ENCODE data around the gene ACLY.

Gene ACLY

GRCh38 chr17:41823580-41823979 lies 95.2 kb downstream of the ACLY start:
- no peak for DNase-seq

GRCh38 chr17:41823141-41823524 lies 95.6 kb downstream of the ACLY start:
- DNase-seq, result no peak

GRCh38 chr17:41822216-41823140 lies 96.3 kb downstream of the ACLY start:
- DNase-seq, result no peak

- DNase-seq, result no peak
Measured at GRCh38 chr17:41821776-41822175, 97.0 kb downstream of the ACLY start.

GRCh38 chr17:41818024-41818423 lies 100.7 kb downstream of the ACLY start:
- DNase-seq, result no peak

Data from NCI-H1105 treated with DMSO at 0.1 percent for 48 hours (cell line).